Urinary bladder (tissue), 4 donors: ENCODE data around the gene TEDDM1. TPM values are rescaled to one million over a fixed set of nuclear protein-coding genes. Genes with fewer than 3 reads are reported as not detected.
"Not testable (repeated sequence)": the region's sequence is repeated elsewhere in the genome, so short reads cannot be mapped to it uniquely, and the experiment has no call there.

Source experiments
- DNase-seq: peaks from one replicate; pipeline ENCODE4 v3.0.0-alpha.2; 2015; ENCODE audit errors: extremely low spot score
- H3K27ac ChIP-seq: one replicate; pipeline ENCODE4 v1.5.1; 2013; ENCODE audit warnings: low read depth, mild to moderate bottlenecking, moderate library complexity
- H3K36me3 ChIP-seq: one replicate; pipeline ENCODE4 v1.6.1; 2013; ENCODE audit warnings: mild to moderate bottlenecking, moderate library complexity; ENCODE audit not compliant: insufficient read depth
- H3K4me1 ChIP-seq: one replicate; pipeline ENCODE4 v1.6.1; 2013; ENCODE audit warnings: mild to moderate bottlenecking, moderate library complexity; ENCODE audit not compliant: insufficient read depth
- H3K4me3 ChIP-seq: one replicate; pipeline ENCODE4 v1.5.1; 2013; ENCODE audit warnings: low read depth, low read length
- WGBS: extraction: QIAGEN DNeasy Blood & Tissue Kit; methylation state at CpG from one replicate; pipeline ENCODE4 v1.1.7; 2013; 5-methylcytosine and 5-hydroxymethylcytosine counted together
- polyA plus RNA-seq: library from polyadenylated mRNA; stranded (reverse); fragments of 200-250 nt; gene quantifications from one replicate; pipeline ENCODE4 v1.2.3, GENCODE V29; 2013
- total RNA-seq: library from RNA; depleted of rRNA; stranded (reverse); fragments of >200 nt; gene quantifications from one replicate; pipeline ENCODE4 v1.2.3, GENCODE V29; 2014
- donor health status: healthy with polysubstance abuse.
- donor health status: healthy.

Gene TEDDM1
- total and polyA plus RNA-seq, 2 donors: not detected

- DNase-seq: no peak
- H3K4me3 ChIP-seq: no peak overlapping the region
- H3K27ac ChIP-seq: no peak overlapping the region
- no peaks in the 10 kb centered on the region for H3K4me1 ChIP-seq
- 75% methylated on average over 4 of the region's 4 CpGs for WGBS
- peaks cover 13% of the 10 kb centered on the region for H3K36me3 ChIP-seq
Measured at GRCh38 chr1:182383037-182383661, 17.3 kb downstream of the TEDDM1 start.

GRCh38 chr1:182381962-182382819 lies 18.3 kb downstream of the TEDDM1 start:
- Histone ChIP-seq H3K4me3 (no peak overlapping the region), H3K27ac (no peak overlapping the region), H3K4me1 (no peaks in the 10 kb centered on the region), H3K36me3 (peaks cover 12% of the 10 kb centered on the region)
- no peak for DNase-seq
- 83% methylated on average over 9 of the region's 9 CpGs for WGBS

- Histone ChIP-seq H3K4me3 (no peak overlapping the region), H3K4me1 (no peaks in the 10 kb centered on the region), H3K36me3 (peaks cover 10% of the 10 kb centered on the region), H3K27ac (no peak overlapping the region)
- DNase-seq: no peak
- 82% methylated on average over 4 of the region's 4 CpGs for whole genome bisulfite sequencing
Measured at GRCh38 chr1:182380199-182380598, 20.3 kb downstream of the TEDDM1 start.

GRCh38 chr1:182379781-182380180 lies 20.7 kb downstream of the TEDDM1 start:
- H3K36me3 ChIP-seq, H3K4me3 ChIP-seq, H3K27ac ChIP-seq, H3K4me1 ChIP-seq, DNase-seq: not testable (repeated sequence)
- 96% methylated on average over 7 of the region's 7 CpGs for WGBS

- H3K36me3 ChIP-seq: no peaks in the 10 kb centered on the region
- no peaks in the 10 kb centered on the region for H3K4me1 ChIP-seq
- H3K4me3 ChIP-seq: no peak overlapping the region
- no peak for DNase-seq
- H3K27ac ChIP-seq: no peak overlapping the region
Measured at GRCh38 chr1:182376936-182377574, 23.4 kb downstream of the TEDDM1 start.

- Histone ChIP-seq H3K4me3 (no peak overlapping the region), H3K36me3 (no peaks in the 10 kb centered on the region), H3K27ac (no peak overlapping the region), H3K4me1 (no peaks in the 10 kb centered on the region)
- DNase-seq: no peak
- WGBS: 80% methylated on average over 5 of the region's 5 CpGs
Measured at GRCh38 chr1:182374101-182374834, 26.2 kb downstream of the TEDDM1 start.

GRCh38 chr1:182370532-182370931 lies 29.9 kb downstream of the TEDDM1 start:
- no peak overlapping the region for H3K27ac ChIP-seq
- DNase-seq: no peak
- no peak overlapping the region for H3K4me3 ChIP-seq
- H3K36me3 ChIP-seq: no peaks in the 10 kb centered on the region
- 62% methylated on average over 3 of the region's 3 CpGs for WGBS
- H3K4me1 ChIP-seq: no peaks in the 10 kb centered on the region

- Histone ChIP-seq H3K36me3 (no peaks in the 10 kb centered on the region), H3K27ac (no peak overlapping the region), H3K4me3 (no peak overlapping the region), H3K4me1 (no peaks in the 10 kb centered on the region)
- DNase-seq: no peak
- WGBS: 69% methylated on average over 4 of the region's 4 CpGs
Measured at GRCh38 chr1:182368903-182369302, 31.6 kb downstream of the TEDDM1 start.

GRCh38 chr1:182368358-182368757 lies 32.1 kb downstream of the TEDDM1 start:
- no peak overlapping the region for H3K27ac ChIP-seq
- 70% methylated on average over 4 of the region's 4 CpGs for whole genome bisulfite sequencing

GRCh38 chr1:182367926-182368325 lies 32.5 kb downstream of the TEDDM1 start:
- no peak overlapping the region for H3K27ac ChIP-seq
- H3K4me3 ChIP-seq: no peak overlapping the region
- DNase-seq: peak; percentile 33
- 67% methylated on average over 2 of the region's 2 CpGs for WGBS
- no peaks in the 10 kb centered on the region for H3K4me1 ChIP-seq
- no peaks in the 10 kb centered on the region for H3K36me3 ChIP-seq

More at GRCh38 chr1:182368358-182368757, 32.1 kb downstream of the TEDDM1 start:
- H3K36me3 ChIP-seq: no peaks in the 10 kb centered on the region
- no peaks in the 10 kb centered on the region for H3K4me1 ChIP-seq
- H3K4me3 ChIP-seq: no peak overlapping the region
- no peak for DNase-seq

GRCh38 chr1:182366596-182366995 lies 33.9 kb downstream of the TEDDM1 start:
- no peak for DNase-seq
- 98% methylated on average over 2 of the region's 2 CpGs for WGBS
- Histone ChIP-seq H3K27ac (no peak overlapping the region), H3K4me3 (no peak overlapping the region), H3K4me1 (no peaks in the 10 kb centered on the region), H3K36me3 (no peaks in the 10 kb centered on the region)

GRCh38 chr1:182359645-182360044 lies 40.8 kb downstream of the TEDDM1 start:
- H3K27ac ChIP-seq: no peak overlapping the region
- H3K4me1 ChIP-seq: no peaks in the 10 kb centered on the region
- 68% methylated on average over 7 of the region's 7 CpGs for WGBS
- H3K4me3 ChIP-seq: no peak overlapping the region
- no peaks in the 10 kb centered on the region for H3K36me3 ChIP-seq
- DNase-seq: no peak

GRCh38 chr1:182357913-182358312 lies 42.6 kb downstream of the TEDDM1 start:
- DNase-seq: no peak
- H3K27ac ChIP-seq: no peak overlapping the region
- H3K4me1 ChIP-seq: no peaks in the 10 kb centered on the region
- no peak overlapping the region for H3K4me3 ChIP-seq
- 84% methylated on average over 4 of the region's 4 CpGs for WGBS
- no peaks in the 10 kb centered on the region for H3K36me3 ChIP-seq
